GM12892 (cell line): ENCODE data around the gene CCDC127.

Experiments used
- DNase-seq: peaks from one replicate; pipeline ENCODE4 v3.0.0; 2011; ENCODE audit not compliant: insufficient read length
- FAIRE-seq: peaks from 2 replicates; lab custom pipeline; 2011; peaks lifted over from hg19 to GRCh38; lab: Jason Lieb, UNC
- POLR2A ChIP-seq: IDR thresholded peaks from 2 replicates; pipeline ENCODE4 v1.6.1; 2011; ENCODE audit warnings: low read depth, low read length, control low read depth
- POLR2AphosphoS5 ChIP-seq: IDR thresholded peaks from 2 replicates; pipeline ENCODE4 v1.6.1; 2011; ENCODE audit warnings: low read depth, low read length, control low read depth
- TAF1 ChIP-seq: IDR thresholded peaks from 2 replicates; pipeline ENCODE4 v1.6.1; 2011; ENCODE audit warnings: low read depth, mild to moderate bottlenecking, control low read depth, low read length, borderline replicate concordance

CCDC127 gene

GRCh38 chr5:152077-152476 is 65.9 kb downstream of the CCDC127 start:
- TF ChIP-seq POLR2A (no peak), TAF1 (no peak)
- FAIRE-seq (no peak), DNase-seq (no peak)

GRCh38 chr5:150746-151145 is 67.2 kb downstream of the CCDC127 start:
- DNase-seq = no peak
- FAIRE-seq = no peak
- TF ChIP-seq POLR2A (no peak), POLR2AphosphoS5 (no peak), TAF1 (no peak)

GRCh38 chr5:149745-150485 is 68.0 kb downstream of the CCDC127 start:
- TF ChIP-seq POLR2AphosphoS5 (no peak), TAF1 (no peak), POLR2A (no peak)
- FAIRE-seq (no peak), DNase-seq (no peak)

- TF ChIP-seq TAF1 (no peak), POLR2A (no peak), POLR2AphosphoS5 (no peak)
- no peak for FAIRE-seq
- DNase-seq = no peak
Observed at GRCh38 chr5:147751-148150, 70.2 kb downstream of the CCDC127 start.
